ENCODE measurements around the gene DPM3. TPM values are rescaled to one million over a fixed set of nuclear protein-coding genes. Genes with fewer than 3 reads are reported as not detected.

DPM3 gene
- total and polyA plus RNA-seq, 2 of the 13 experiments (the other 11 are each of a cell fraction or from before 2014, with no cell fraction given): 23.2 to 53.4 TPM

- TF ChIP-seq PHF21A (CRISPR knock-in tag; IDR thresholded peaks at IDR 0.05) (peak; percentile 99), PHB2 (IDR thresholded peaks at IDR 0.05; ENCODE audit: partially characterized antibody) (no peak), GABPA (IDR thresholded peaks at IDR 0.05; ENCODE audit: low read depth, low read length) (no peak), GABPA (CRISPR knock-in tag; IDR thresholded peaks at IDR 0.05; ENCODE audit: low read depth) (no peak), PREB (CRISPR knock-in tag; IDR thresholded peaks at IDR 0.05) (no peak; the same call in 1 of the 2 replicates), ZNF576 (CRISPR knock-in tag; IDR thresholded peaks at IDR 0.05) (no peak), RXRA (CRISPR knock-in tag; IDR thresholded peaks at IDR 0.05) (peak; percentile 100), ZNF784 (CRISPR knock-in tag; IDR thresholded peaks at IDR 0.05; ENCODE audit: borderline replicate concordance) (peak; percentile 72), PRPF4 (IDR thresholded peaks at IDR 0.05; ENCODE audit: low read depth, low read length, poor library complexity, severe bottlenecking) (no peak), SNAPC4 (CRISPR knock-in tag; IDR thresholded peaks at IDR 0.05) (peak; percentile 85; the same call in 1 of the 2 replicates), GPN1 (CRISPR knock-in tag; IDR thresholded peaks at IDR 0.05; ENCODE audit: borderline replicate concordance) (no peak), TOPORS (CRISPR knock-in tag; IDR thresholded peaks at IDR 0.05) (peak; percentile 87; the same call in 1 of the 2 replicates), ELF3 (CRISPR knock-in tag; IDR thresholded peaks at IDR 0.05) (peak; percentile 74), REST (IDR thresholded peaks at IDR 0.05; ENCODE audit: borderline replicate concordance in 1 of 2, low read depth in 1 of 2, low read length in 2 of 2) (no peak; a peak in 1 of 4 replicates), RCOR2 (CRISPR knock-in tag; IDR thresholded peaks at IDR 0.05) (peak; percentile 83; the same call in 1 of the 2 replicates), ATF3 (CRISPR knock-in tag; IDR thresholded peaks at IDR 0.05) (peak; percentile 55), ELF4 (CRISPR knock-in tag; IDR thresholded peaks at IDR 0.05; ENCODE audit: borderline replicate concordance) (peak; percentile 65; the same call in 1 of the 2 replicates), FIP1L1 (IDR thresholded peaks at IDR 0.05; ENCODE audit: borderline replicate concordance, insufficient read depth, low read depth, low read length) (0 out of 2 replicates have a peak, but pooled peaks have one; percentile 7)
These were observed 14.3 kb downstream of the DPM3 start (continued) for GRCh38 chr1:155125946-155126555.
